ENCODE results near the gene NBEAL2. TPM values are rescaled to one million over a fixed set of nuclear protein-coding genes. Genes with fewer than 3 reads are reported as not detected.
A peak's percentile ranks its signal among the peaks of the same experiment; 100 is the strongest.
"Not testable (repeated sequence)": the region's sequence is repeated elsewhere in the genome, so short reads cannot be mapped to it uniquely, and the experiment has no call there.

Gene NBEAL2
- total RNA-seq, 1 experiment from 2014 or later, result 50.7 TPM

- Histone ChIP-seq H4K20me1 (ENCODE audit: low read length) (peaks cover 66% of the 10 kb centered on the region), H3K4me3 (ENCODE audit: low read length) (no peak overlapping the region), H3K4me2 (ENCODE audit: low read length) (no peak overlapping the region), H3K36me3 (ENCODE audit: low read depth, low read length) (peaks cover 14% of the 10 kb centered on the region), H3K9me2 (replicated peaks; ENCODE audit: low read length) (no peaks in the 10 kb centered on the region), H3K27me3 (ENCODE audit: low read length) (no peaks in the 10 kb centered on the region), H3K27ac (ENCODE audit: low read length) (no peak overlapping the region), H3K79me2 (ENCODE audit: low read length) (peaks cover 85% of the 10 kb centered on the region), H3K9me3 (ENCODE audit: low read length) (no peaks in the 10 kb centered on the region), H3K4me1 (ENCODE audit: insufficient read depth, low read length) (peaks cover 33% of the 10 kb centered on the region), H2AFZ (ENCODE audit: low read length) (no peak overlapping the region), H3F3A (ENCODE audit: low read length, unreplicated experiment) (no peaks in the 10 kb centered on the region), H3K9ac (ENCODE audit: low read length) (no peak overlapping the region)
- TF ChIP-seq EZH2 (IDR thresholded peaks at IDR 0.05; ENCODE audit: low read length, unreplicated experiment) (no peak), EZH2phosphoT487 (IDR thresholded peaks at IDR 0.05; ENCODE audit: borderline replicate concordance, low read length) (no peak)
- TF ChIP-seq, protein P1, sequence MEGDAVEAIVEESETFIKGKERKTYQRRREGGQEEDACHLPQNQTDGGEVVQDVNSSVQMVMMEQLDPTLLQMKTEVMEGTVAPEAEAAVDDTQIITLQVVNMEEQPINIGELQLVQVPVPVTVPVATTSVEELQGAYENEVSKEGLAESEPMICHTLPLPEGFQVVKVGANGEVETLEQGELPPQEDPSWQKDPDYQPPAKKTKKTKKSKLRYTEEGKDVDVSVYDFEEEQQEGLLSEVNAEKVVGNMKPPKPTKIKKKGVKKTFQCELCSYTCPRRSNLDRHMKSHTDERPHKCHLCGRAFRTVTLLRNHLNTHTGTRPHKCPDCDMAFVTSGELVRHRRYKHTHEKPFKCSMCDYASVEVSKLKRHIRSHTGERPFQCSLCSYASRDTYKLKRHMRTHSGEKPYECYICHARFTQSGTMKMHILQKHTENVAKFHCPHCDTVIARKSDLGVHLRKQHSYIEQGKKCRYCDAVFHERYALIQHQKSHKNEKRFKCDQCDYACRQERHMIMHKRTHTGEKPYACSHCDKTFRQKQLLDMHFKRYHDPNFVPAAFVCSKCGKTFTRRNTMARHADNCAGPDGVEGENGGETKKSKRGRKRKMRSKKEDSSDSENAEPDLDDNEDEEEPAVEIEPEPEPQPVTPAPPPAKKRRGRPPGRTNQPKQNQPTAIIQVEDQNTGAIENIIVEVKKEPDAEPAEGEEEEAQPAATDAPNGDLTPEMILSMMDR (conservative IDR thresholded peaks at IDR 0.05; ENCODE audit: low read depth, low read length), result no peak
- CTCF ChIA-PET, result no interaction called here
- ATAC-seq (no peak), DNase-seq (no peak)
- BruUV-seq (replicated peaks), result no TSS peak
- intact Hi-C loops (cut with micrococcal nuclease), result no loop called here
- POLR2A ChIA-PET (ENCODE audit: unreplicated experiment), result no interaction called here
Observed at GRCh38 chr3:46962427-46962826, 17.0 kb upstream of the NBEAL2 start.

DNA sequence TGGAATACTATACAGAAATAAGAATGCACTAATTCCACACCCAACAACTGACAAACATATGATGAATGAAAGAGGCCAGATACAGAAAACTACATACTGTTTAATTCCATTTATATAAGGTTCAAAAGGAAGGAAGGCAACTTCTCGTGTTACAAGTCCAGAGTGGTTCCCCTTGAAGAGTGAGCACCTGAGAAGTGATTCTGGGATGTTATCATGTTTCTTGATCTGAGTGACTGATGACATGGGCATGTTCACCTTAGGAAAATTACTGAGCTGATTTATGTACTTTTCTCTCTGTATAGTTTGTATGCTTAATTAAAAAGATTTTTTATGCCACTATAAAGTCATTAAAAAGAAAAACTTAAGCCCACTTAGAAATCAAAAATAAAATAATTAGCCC is 16.5 kb upstream of the NBEAL2 start:
- Histone ChIP-seq H3K4me2 (ENCODE audit: low read length) (no peak overlapping the region), H3K27ac (ENCODE audit: low read length) (no peak overlapping the region), H3K4me3 (ENCODE audit: low read length) (no peak overlapping the region), H3K27me3 (ENCODE audit: low read length) (no peaks in the 10 kb centered on the region), H3K9ac (ENCODE audit: low read length) (no peak overlapping the region), H3K36me3 (ENCODE audit: low read depth, low read length) (peaks cover 14% of the 10 kb centered on the region), H4K20me1 (ENCODE audit: low read length) (peaks cover 72% of the 10 kb centered on the region), H3K4me1 (ENCODE audit: insufficient read depth, low read length) (peaks cover 33% of the 10 kb centered on the region), H3K9me3 (ENCODE audit: low read length) (no peaks in the 10 kb centered on the region), H3F3A (ENCODE audit: low read length, unreplicated experiment) (no peaks in the 10 kb centered on the region), H3K79me2 (ENCODE audit: low read length) (peaks cover 85% of the 10 kb centered on the region), H2AFZ (ENCODE audit: low read length) (no peak overlapping the region), H3K9me2 (replicated peaks; ENCODE audit: low read length) (no peaks in the 10 kb centered on the region)
- peak; percentile 59 for DNase-seq
- no TSS peak for BruUV-seq (replicated peaks)
- TF ChIP-seq EZH2phosphoT487 (IDR thresholded peaks at IDR 0.05; ENCODE audit: borderline replicate concordance, low read length), result no peak
- peak; percentile 51 for ATAC-seq
- intact Hi-C loops (cut with micrococcal nuclease), result no loop called here
- CTCF ChIA-PET, result no interaction called here
- POLR2A ChIA-PET (ENCODE audit: unreplicated experiment), result no interaction called here

GRCh38 chr3:46964038-46964590 is 15.4 kb upstream of the NBEAL2 start:
- DNase-seq; H3K27me3 ChIP-seq (ENCODE audit: low read length); BruUV-seq (replicated peaks); ATAC-seq; H3F3A ChIP-seq (ENCODE audit: low read length, unreplicated experiment); H3K27ac ChIP-seq (ENCODE audit: low read length); H3K9me2 ChIP-seq (replicated peaks; ENCODE audit: low read length); intact Hi-C loops (cut with micrococcal nuclease); CTCF ChIA-PET; H3K9ac ChIP-seq (ENCODE audit: low read length); H3K4me2 ChIP-seq (ENCODE audit: low read length); POLR2A ChIA-PET (ENCODE audit: unreplicated experiment); H3K4me3 ChIP-seq (ENCODE audit: low read length); H3K36me3 ChIP-seq (ENCODE audit: low read depth, low read length); H3K9me3 ChIP-seq (ENCODE audit: low read length); H2AFZ ChIP-seq (ENCODE audit: low read length): not testable (repeated sequence)
- Histone ChIP-seq H4K20me1 (ENCODE audit: low read length) (peaks cover 75% of the 10 kb centered on the region), H3K4me1 (ENCODE audit: insufficient read depth, low read length) (peaks cover 33% of the 10 kb centered on the region), H3K79me2 (ENCODE audit: low read length) (peaks cover 85% of the 10 kb centered on the region)

DNA sequence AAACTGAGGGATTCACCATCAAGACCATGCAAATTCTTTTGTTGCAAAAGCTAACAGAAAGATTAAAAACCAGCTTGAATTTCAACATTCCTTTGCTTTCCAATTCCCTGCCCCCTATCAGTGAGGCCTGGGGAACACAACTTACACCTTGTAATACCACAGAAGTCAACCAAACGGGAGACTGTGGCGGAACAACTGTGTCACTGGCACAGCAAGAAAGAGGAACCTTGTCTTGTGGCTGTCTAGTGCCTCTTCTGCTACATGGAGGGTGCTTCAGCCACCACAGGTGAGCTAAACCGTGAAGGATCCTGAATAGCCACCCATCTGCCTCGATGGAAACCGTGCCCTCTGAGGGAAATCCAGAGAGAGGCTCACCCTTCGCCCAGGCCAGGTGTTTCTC is 14.3 kb upstream of the NBEAL2 start:
- CTCF ChIA-PET, result interaction anchor here (0.6 to 0.7 kb wide), 2 partner anchors 9 to 15 kb away, joined by 3 read pairs; partner anchors contain the start of gene NBEAL2
- POLR2A ChIA-PET (ENCODE audit: unreplicated experiment), result interaction anchor here (0.6 kb wide), 1 partner anchor 12 kb away, joined by 5 read pairs; no protein-coding TSS in a partner anchor
- ATAC-seq, result no peak

More for the DNA sequence above, 14.3 kb upstream of the NBEAL2 start:
- Histone ChIP-seq H3K27ac (ENCODE audit: low read length) (no peak overlapping the region), H3K4me2 (ENCODE audit: low read length) (no peak overlapping the region), H3K36me3 (ENCODE audit: low read depth, low read length) (peaks cover 10% of the 10 kb centered on the region), H3K27me3 (ENCODE audit: low read length) (no peaks in the 10 kb centered on the region), H3K9ac (ENCODE audit: low read length) (no peak overlapping the region), H3F3A (ENCODE audit: low read length, unreplicated experiment) (no peaks in the 10 kb centered on the region), H3K9me3 (ENCODE audit: low read length) (no peaks in the 10 kb centered on the region), H2AFZ (ENCODE audit: low read length) (no peak overlapping the region), H3K9me2 (replicated peaks; ENCODE audit: low read length) (no peaks in the 10 kb centered on the region), H3K4me1 (ENCODE audit: insufficient read depth, low read length) (peaks cover 25% of the 10 kb centered on the region), H4K20me1 (ENCODE audit: low read length) (peaks cover 75% of the 10 kb centered on the region), H3K79me2 (ENCODE audit: low read length) (peaks cover 85% of the 10 kb centered on the region), H3K4me3 (ENCODE audit: low read length) (no peak overlapping the region)
- intact Hi-C loops (cut with micrococcal nuclease), result no loop called here
- no peak for TF ChIP-seq EZH2 (IDR thresholded peaks at IDR 0.05; ENCODE audit: low read length, unreplicated experiment)
- TF ChIP-seq, protein P1 (conservative IDR thresholded peaks at IDR 0.05; ENCODE audit: low read depth, low read length), result no peak
- no peak for TF ChIP-seq EZH2phosphoT487 (IDR thresholded peaks at IDR 0.05; ENCODE audit: borderline replicate concordance, low read length)
- no TSS peak for BruUV-seq (replicated peaks)
- DNase-seq, result peak; percentile 26

All from PC-3 (cell line).